Activated CD8-positive, alpha-beta memory T cell treated with anti-CD3 and anti-CD28 coated beads for 24 hours (primary cell): Measurements from ENCODE around the gene TSPAN18.

Source experiments
- DNase-seq: peaks from one replicate; pipeline ENCODE4 v3.0.0-alpha.2; 2020

TSPAN18 gene

DNA sequence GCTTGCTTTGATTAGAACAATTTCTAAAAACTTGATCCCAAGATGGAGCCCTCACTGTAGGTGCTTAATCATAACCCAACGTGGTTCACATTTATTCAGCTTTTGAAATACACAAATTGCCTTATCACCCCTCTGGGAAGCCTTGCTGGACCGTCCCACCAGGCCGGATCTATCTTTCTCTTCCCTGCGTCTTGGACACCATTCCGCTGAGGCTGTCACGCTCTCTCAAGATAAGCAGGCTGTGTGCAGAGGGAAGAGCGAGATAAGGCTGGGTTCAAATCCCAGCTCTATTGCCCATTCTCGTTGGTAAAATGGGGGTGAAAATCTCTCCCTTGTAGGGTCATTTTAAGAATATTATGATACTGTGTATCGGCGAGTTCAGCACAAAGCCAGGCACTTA lies 244.4 kb downstream of the TSPAN18 start:
- DNase-seq, result no peak

DNA sequence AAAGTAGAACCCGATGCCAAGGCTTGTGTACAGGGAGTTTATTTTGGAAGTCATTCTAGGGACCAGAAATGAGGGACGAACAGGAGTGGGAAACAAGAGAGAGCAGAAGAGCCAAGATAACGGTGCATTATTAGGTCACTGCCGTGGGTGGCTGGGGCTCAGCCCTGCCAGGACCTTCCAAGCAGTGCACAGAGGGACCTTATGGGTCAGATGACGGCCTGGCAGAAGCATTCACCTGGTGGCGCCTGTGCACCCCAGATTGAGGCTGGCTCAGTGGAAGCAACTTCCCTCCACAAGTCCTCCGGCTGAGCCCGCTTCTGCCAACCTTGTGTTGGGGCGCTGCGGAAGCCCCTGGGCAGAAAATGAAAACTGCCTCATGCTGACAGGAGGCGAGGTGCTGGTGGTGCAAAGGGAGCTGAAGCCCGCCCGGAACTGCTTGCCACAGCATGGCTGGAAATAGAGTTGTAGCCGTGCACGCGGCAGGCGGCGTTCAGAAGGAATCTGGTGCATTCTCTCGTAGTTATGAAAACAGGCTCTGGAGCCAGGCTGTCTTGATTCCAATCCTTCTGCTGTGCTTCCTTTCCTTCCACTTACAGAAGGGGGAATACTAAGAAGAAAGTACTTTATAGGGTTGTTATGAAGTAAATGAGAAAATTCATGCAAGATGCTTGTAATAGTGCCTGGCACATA lies 246.1 kb downstream of the TSPAN18 start:
- no peak for DNase-seq

DNA sequence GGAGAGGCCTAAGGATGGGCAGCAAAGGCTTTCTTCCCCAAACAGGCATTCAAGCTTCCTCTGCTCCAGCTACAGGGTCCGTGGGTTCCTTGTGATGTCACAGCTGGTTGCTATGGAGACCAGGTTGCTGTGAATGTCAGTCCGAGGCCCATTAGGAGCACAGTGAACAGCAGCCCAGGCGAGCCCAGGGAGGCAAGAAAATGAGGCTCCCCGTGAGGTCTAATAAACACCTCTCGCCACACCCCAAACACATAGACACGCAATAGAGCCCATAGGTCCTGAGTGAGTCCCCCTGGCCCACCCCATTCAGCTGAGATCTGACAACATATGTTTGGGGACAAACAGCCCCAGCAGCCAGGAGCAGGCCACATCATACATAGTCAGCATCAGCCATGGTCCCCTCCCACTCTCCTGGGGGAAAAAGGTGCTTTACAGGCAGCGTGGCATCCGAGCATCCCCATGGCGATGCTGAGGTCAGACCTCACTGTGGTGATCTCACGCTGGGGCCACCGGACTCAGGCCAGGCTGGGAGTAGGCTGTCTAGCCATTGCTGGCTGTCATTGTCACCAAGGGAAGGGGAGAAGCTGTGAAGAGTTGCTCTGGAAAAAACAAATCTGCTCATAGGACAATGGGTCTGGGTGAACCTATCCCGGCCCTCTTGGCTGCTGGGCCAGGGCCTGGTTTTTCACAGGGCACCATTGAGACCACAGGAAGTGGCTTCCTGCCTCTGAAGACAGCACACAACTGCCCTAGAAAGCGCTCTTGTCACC lies 247.1 kb downstream of the TSPAN18 start:
- no peak for DNase-seq

DNA sequence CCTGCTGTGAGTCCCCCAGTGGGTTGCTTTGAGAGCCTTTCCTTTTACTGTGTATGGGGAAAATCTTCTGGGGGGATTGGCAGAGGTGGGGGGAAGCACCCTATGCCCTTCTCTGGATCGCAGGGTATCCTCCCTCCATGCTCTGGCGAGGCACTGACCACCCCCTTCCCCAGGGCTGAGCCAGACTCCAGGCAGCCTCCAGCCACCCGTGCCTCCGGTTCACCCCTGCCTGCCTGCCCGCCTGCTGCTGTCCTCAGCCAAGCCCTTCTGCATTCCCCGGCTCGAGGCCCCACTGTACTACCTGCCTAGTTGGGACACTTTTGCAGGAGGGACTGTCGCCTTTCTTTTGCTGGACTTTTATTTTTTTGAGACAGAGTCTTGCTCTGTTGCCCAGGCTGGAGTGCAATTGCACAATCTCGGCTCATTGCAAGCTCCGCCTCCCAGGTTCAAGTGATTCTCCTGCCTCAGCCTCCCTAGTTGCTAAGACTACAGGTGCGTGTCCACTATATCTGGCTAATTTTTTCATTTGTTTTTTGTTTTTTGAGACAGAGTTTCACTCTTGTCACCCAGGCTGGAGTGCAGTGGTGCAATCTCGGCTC lies 247.7 kb downstream of the TSPAN18 start:
- no peak for DNase-seq

DNA sequence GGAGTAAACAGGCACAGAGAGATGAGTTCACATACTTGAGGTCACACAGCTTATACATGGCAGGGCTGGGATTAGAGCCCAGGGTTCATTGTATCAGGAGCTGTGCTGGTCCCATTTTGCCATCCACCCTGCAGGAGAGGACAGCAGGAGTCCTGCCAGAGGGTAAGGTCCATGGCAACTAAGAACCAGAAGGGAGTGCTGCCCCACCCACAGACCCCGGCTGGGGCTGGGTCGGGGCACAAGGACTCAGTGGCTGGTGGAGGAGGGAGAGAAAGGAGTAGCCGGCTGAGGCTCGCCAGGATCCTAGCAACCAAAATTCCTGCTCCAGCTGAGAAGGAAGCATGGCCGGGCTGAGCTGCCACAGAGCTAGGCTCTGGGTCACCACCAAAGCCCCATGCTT lies 249.8 kb downstream of the TSPAN18 start:
- no peak for DNase-seq

DNA sequence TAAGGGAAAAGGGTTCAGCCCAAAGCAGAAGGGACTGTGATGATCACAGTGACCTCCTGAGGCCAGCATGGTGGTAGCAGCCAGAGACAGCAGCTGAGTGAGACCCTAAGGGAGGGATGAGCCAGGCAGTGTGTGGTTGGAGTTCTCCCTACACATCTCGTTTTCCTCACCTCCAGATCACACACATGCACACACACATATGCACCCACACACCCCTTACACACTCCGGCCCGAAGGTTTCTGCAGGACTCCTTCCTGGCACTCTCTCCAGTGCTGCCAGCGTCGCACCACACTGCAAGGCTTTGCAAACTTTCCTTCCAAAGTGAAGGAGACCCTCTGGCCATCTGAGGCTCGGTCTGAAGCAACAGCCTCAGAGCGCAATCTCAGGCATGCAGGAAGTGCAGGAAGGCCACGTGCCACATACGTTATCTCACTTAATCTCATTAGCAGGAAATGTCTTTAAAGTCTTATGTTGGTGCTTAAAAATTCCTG lies 250.8 kb downstream of the TSPAN18 start:
- DNase-seq, result no peak

DNA sequence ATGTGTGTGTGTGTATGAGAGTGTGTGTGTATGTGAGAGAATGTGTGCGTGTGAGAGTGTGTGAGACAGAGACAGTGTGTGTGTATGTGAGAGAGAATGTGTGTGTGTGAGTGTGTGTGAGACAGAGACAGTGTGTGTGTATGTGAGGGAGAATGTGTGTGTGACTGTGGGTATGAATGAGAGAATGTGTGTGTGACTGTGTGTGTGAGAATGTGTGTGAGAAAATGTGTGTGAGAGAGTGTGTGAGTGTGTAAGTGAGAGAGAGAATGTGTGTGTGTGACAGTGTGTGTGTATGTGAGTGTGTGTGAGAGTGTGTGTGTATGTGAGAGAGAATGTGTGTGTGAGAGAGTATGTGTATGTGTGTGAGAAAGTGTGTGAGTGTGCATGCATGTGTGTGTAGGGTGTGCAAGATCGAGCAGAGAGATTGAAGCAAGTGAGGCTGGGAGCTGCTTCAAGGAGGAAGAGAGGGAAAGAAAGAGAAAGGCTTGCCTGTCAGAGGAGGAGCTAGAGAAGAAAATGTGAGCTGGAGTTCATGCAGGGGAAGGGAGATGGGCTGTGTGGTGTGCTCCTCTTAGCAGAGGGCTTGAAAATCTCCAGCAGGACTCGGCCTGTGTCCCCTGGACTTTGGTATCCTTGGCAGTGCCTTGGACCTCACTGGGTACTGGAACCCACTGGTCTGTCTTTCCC lies 251.7 kb downstream of the TSPAN18 start:
- no peak for DNase-seq

DNA sequence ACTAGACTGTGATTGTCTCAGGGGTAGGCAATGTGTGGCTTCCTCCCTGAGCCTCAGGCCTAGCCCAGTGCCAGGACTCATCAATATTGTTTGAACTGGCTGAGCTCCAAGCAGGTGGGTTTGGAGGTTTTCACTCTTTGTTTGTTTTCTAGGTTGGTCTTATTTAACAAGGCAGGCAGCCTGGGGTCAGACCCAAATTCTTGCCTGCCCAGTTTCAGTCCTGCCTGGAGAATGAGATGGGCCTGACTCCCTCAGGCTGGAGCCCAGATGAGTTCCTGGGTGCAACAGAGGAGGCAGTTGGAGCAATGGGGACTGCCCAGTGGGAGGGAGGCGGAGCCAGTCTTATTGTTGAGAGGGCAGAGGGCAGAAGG lies 252.2 kb downstream of the TSPAN18 start:
- no peak for DNase-seq

DNA sequence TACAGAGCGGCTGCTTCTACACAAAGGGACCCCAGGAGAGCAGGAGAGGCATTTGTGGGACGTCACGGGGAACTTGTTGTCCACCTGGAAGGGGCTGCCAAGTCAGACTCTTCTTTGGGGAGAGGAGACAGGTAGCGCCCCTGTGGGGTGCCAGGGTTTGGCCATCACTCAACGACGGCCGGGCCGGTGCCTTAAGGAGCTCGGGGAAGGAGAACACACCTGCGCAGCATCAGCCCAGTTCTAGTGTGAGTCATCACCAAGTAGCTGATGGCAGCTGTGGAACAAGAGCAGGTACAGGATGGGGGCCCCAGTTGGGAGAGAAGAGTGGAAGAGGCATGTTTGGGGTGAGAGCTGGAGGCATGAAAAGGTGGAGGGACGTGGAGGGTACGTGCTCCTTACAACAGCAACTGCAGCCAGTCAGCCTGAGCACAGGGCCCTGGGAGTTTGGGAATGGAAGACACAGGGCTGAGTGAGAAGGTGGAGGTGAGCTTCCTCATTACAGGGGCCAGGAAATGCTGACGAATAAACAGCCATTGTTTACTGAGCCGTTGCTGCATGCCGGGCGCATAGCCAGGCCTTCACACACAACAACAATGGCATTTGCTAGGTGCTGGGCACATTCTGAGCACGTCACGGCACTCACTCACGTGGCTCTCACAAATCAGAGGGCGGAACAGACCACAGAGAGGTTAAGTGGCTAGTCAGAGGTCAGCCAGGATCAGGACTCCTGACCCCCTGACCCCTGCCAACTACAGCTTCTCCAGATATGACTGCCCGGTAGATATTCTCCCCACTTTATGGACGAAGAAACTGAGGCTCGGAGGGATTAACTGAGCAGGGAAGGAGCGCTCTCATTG lies 253.0 kb downstream of the TSPAN18 start:
- no peak for DNase-seq

DNA sequence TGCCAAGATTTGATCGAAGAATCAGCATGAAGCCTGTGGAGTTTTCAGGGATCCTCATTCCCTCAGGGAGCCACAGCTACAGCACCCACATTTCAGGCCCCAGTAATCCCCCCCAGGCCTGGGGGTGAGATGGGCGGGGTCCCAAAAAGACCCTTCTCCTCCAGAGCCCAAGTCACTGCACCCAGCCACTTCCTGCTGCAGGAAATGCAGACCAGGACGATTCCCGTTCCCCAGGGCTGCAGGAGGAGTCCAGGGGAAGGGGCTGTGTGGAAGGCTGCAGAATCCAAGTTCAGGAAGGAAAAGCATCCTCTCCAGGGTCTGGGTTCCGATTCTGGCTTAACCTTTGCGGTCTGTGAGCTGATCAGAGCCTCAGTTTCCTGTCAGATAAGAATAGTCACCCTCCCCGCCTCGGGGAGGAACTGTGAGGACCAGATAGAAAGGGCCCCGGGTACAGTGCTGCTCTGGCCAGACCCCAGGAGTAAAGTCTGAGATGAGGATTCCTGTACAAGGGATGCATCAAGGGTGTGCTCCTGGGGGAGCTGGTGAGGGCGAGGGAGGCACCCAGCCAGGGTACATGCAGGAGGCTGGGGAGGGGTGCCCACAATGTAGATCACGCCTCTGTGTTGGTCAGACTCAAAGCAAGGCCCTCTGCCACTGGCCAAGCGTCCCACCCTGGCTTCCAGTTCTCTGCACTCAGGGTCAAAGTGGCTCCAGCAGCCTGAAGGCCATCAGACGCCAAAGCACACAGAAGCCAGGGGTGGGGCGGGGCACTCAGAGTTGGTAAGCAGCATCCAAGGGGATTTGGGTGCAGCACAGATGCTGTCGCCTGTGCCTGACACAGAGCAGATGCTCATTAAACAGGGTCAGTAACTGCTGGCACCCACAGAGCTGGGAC lies 254.0 kb downstream of the TSPAN18 start:
- DNase-seq, result no peak
